GM12873 (cell line): Measurements from ENCODE around the gene DHRS12.

ENCODE experiments used
- CTCF ChIP-seq: IDR thresholded peaks from 2 replicates; pipeline ENCODE4 v1.5.1; 2012; ENCODE audit warnings: low read depth, mild to moderate bottlenecking, moderate library complexity, low read length, control low read depth; ENCODE audit not compliant: insufficient read depth; ENCODE audit errors: missing control alignments

Gene DHRS12

DNA sequence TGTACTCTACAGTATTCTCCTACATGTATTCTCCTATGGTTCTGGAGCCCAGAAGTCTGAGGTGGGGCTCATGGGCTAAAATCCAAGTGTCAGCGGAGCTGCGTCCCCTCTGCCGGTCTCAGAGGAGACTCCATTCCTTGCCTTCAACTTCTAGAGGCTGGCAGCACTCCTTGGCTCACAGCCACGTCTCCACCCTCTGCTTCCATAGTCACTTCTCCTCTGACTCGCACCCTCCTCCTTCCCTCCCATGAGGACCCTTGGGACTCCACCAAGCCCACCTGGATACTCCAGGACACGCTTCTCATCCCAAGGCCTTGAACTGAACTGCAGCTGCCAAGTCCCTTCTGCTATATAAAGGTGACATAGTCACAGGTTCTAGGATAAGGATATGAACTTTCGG lies 27.8 kb downstream of the DHRS12 start:
- TF ChIP-seq CTCF = no peak

GRCh38 chr13:51773515-51773914 lies 30.4 kb downstream of the DHRS12 start:
- TF ChIP-seq CTCF = no peak

GRCh38 chr13:51772781-51773180 lies 31.2 kb downstream of the DHRS12 start:
- no peak for TF ChIP-seq CTCF

DNA sequence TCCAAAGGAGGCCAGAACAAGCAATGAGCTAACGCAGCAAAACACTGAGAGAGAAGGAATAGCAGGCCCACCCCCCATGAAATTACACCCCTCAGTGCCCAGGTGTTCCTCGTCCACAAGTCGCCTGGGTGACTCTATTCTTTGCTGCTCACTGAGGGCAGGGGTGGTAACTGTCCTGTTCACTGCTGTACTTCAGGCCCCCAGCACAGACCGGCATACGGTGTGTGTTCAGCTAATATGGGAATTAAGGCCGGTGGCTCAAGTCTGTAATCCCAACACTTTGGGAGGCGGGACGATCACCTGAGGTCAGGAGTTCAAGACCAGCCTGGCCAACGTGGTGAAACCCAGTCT lies 31.9 kb downstream of the DHRS12 start:
- TF ChIP-seq CTCF = no peak

- TF ChIP-seq CTCF = no peak
Observed at GRCh38 chr13:51771418-51772104, 32.4 kb downstream of the DHRS12 start.

- no peak for TF ChIP-seq CTCF
Observed at GRCh38 chr13:51770681-51771417, 33.1 kb downstream of the DHRS12 start.

DNA sequence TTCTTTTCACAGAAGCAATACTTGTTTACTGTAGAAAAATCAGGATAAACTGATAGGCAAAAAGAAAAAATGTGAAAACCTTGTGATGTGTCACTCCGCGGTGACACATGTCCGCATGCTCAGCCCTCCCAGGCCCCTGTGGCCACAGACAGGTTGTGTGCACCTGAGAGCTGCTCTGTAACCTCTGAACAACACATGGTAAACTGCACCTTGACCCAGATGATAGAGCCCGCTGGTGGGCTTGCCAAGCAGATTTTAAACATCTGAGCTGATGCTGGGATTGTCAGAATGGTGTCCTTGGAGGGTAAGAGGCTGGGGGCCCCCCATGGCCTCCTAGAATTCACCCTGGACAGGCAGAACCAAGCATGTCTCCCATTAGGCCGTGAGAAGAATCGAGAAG lies 33.8 kb downstream of the DHRS12 start:
- TF ChIP-seq CTCF = no peak
